ENCODE measurements around the gene NOTUM.

GRCh38 chr17:81921537-81921862 lies 39.5 kb downstream of the NOTUM start:
- TF ChIP-seq EZH2phosphoT487 (IDR thresholded peaks at IDR 0.05; ENCODE audit: borderline replicate concordance, low read length) = no peak
- TF ChIP-seq CTCF (IDR thresholded peaks at IDR 0.05; ENCODE audit: low read depth, low read length, poor library complexity, severe bottlenecking) = no peak
